ENCODE results near the gene MFSD8.

DNA sequence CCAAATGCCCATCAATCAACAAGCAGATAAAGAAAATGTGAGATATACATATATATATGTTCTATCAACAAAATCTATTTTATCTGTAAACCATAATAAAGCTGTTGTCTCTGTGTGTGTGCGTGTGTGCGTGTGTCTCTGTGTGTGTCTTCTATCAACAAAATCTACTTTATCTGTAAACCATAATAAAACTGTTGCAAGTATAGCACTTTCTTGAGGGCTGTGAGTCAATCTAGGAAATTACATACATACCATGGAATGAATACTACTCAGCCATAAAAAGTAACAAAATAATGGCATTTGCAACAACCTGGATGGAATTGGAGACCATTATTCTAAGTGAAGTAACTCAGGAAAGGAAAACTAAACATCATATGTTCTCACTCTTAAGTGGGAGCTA is 96.8 kb downstream of the MFSD8 start:
- TF ChIP-seq CTCF (IDR thresholded peaks at IDR 0.05) (no peak), POLR2AphosphoS5 (IDR thresholded peaks at IDR 0.05) (no peak), EP300 (IDR thresholded peaks at IDR 0.05) (no peak)
